Measurements from ENCODE around the gene ISYNA1. TPM values are rescaled to one million over a fixed set of nuclear protein-coding genes. Genes with fewer than 3 reads are reported as not detected.

Gene ISYNA1
- total RNA-seq, 1 experiment from 2014 or later: 129 TPM

- TSS peak; percentile 53 for BruUV-seq (replicated peaks)
- no peak for TF ChIP-seq CTCF (conservative IDR thresholded peaks at IDR 0.05)
- TF ChIP-seq EZH2 (IDR thresholded peaks at IDR 0.05; ENCODE audit: low read depth): no peak
- peak overlapping the region; percentile 86 for H3K4me2 ChIP-seq
- H3K27ac ChIP-seq: peak overlapping the region; percentile 73
- H3K36me3 ChIP-seq (ENCODE audit: low read depth): peaks cover 28% of the 10 kb centered on the region
- H2AFZ ChIP-seq: no peak overlapping the region
- intact Hi-C loops (cut with micrococcal nuclease; ENCODE audit: unreplicated experiment): loop anchor here (1.0 kb wide), 1 partner anchor 37 kb away; no protein-coding TSS in a partner anchor
- peaks cover 33% of the 10 kb centered on the region for H4K20me1 ChIP-seq (ENCODE audit: insufficient read depth)
- H3K9me3 ChIP-seq (ENCODE audit: insufficient read depth, low read depth): no peaks in the 10 kb centered on the region
- H3K4me1 ChIP-seq (replicated peaks; ENCODE audit: insufficient read depth): peaks cover 15% of the 10 kb centered on the region
- H3K4me3 ChIP-seq: peak overlapping the region; percentile 91
- peak in 1 of 2 experiments; percentile 48 for DNase-seq
- H3K79me2 ChIP-seq (ENCODE audit: low read depth): peaks cover 31% of the 10 kb centered on the region
- H3K9me2 ChIP-seq (ENCODE audit: insufficient read depth): no peaks in the 10 kb centered on the region
- peaks cover 59% of the 10 kb centered on the region for H3F3A ChIP-seq (ENCODE audit: insufficient read depth, low read depth)
- POLR2A ChIA-PET (ENCODE audit: unreplicated experiment): interaction anchor here (1.1 kb wide), 1 partner anchor 58 kb away, joined by 13 read pairs; no protein-coding TSS in a partner anchor
- no peaks in the 10 kb centered on the region for H3K27me3 ChIP-seq (ENCODE audit: insufficient read depth, low read depth)
- CTCF ChIA-PET: interaction anchor here (0.5 to 1.1 kb wide), 5 partner anchors 12 to 189 kb away, joined by 3 to 9 read pairs (median 5); no protein-coding TSS in a partner anchor
Measured at GRCh38 chr19:18386543-18387271, 51.2 kb downstream of the ISYNA1 start.

- Histone ChIP-seq H3K79me2 (ENCODE audit: low read depth) (peaks cover 31% of the 10 kb centered on the region), H3K4me3 (peak within 1 kb of the TSS; percentile 91), H3K9me3 (ENCODE audit: insufficient read depth, low read depth) (no peaks in the 10 kb centered on the region), H3K27ac (peak within 1 kb of the TSS; percentile 73), H2AFZ (no peak within 1 kb of the TSS), H3K9me2 (ENCODE audit: insufficient read depth) (no peaks in the 10 kb centered on the region), H3F3A (ENCODE audit: insufficient read depth, low read depth) (peaks cover 54% of the 10 kb centered on the region), H3K27me3 (ENCODE audit: insufficient read depth, low read depth) (no peaks in the 10 kb centered on the region), H3K4me1 (replicated peaks; ENCODE audit: insufficient read depth) (peaks cover 16% of the 10 kb centered on the region), H3K4me2 (peak within 1 kb of the TSS; percentile 86), H3K36me3 (ENCODE audit: low read depth) (peaks cover 28% of the 10 kb centered on the region), H4K20me1 (ENCODE audit: insufficient read depth) (peaks cover 33% of the 10 kb centered on the region)
- DNase-seq: peak; percentile 85 to 86
- POLR2A ChIA-PET (ENCODE audit: unreplicated experiment): interaction anchor here (0.5 to 1.1 kb wide), 6 partner anchors 13 to 177 kb away, joined by 3 to 13 read pairs (median 6); no protein-coding TSS in a partner anchor
- intact Hi-C loops (cut with micrococcal nuclease; ENCODE audit: unreplicated experiment): loop anchor here (1.0 kb wide), 1 partner anchor 37 kb away; no protein-coding TSS in a partner anchor
- CTCF ChIA-PET: interaction anchor here (0.5 to 0.8 kb wide), 4 partner anchors 17 to 606 kb away, joined by 3 to 9 read pairs (median 4); no protein-coding TSS in a partner anchor
- peak; percentile 96 for TF ChIP-seq CTCF (conservative IDR thresholded peaks at IDR 0.05)
- TF ChIP-seq EZH2 (IDR thresholded peaks at IDR 0.05; ENCODE audit: low read depth): no peak
- TSS peak; percentile 82 for BruUV-seq (replicated peaks)
Measured at GRCh38 chr19:18385675-18386542, 52.0 kb downstream of the ISYNA1 start, which contains the start of gene GDF15. Gene GDF15, plus strand, starts transcription at chr19:18386158. Its CDS starts 32 bp downstream, at chr19:18386190.

GRCh38 chr19:18385359-18385674 lies 52.6 kb downstream of the ISYNA1 start:
- peaks cover 33% of the 10 kb centered on the region for H4K20me1 ChIP-seq (ENCODE audit: insufficient read depth)
- H3F3A ChIP-seq (ENCODE audit: insufficient read depth, low read depth): peaks cover 54% of the 10 kb centered on the region
- H3K36me3 ChIP-seq (ENCODE audit: low read depth): peaks cover 28% of the 10 kb centered on the region
- H3K4me2 ChIP-seq: peak overlapping the region; percentile 86
- peaks cover 21% of the 10 kb centered on the region for H3K4me1 ChIP-seq (replicated peaks; ENCODE audit: insufficient read depth)
- H2AFZ ChIP-seq: no peak overlapping the region
- no peak for TF ChIP-seq EZH2 (IDR thresholded peaks at IDR 0.05; ENCODE audit: low read depth)
- peaks cover 31% of the 10 kb centered on the region for H3K79me2 ChIP-seq (ENCODE audit: low read depth)
- intact Hi-C loops (cut with micrococcal nuclease; ENCODE audit: unreplicated experiment): no loop called here
- no peak for DNase-seq
- peak overlapping the region; percentile 91; the same call in 1 of the 2 replicates for H3K4me3 ChIP-seq
- POLR2A ChIA-PET (ENCODE audit: unreplicated experiment): interaction anchor here (0.5 to 1.1 kb wide), 6 partner anchors 14 to 177 kb away, joined by 3 to 13 read pairs (median 6); no protein-coding TSS in a partner anchor
- CTCF ChIA-PET: interaction anchor here (0.5 to 0.8 kb wide), 4 partner anchors 17 to 607 kb away, joined by 3 to 9 read pairs (median 4); no protein-coding TSS in a partner anchor
- no peaks in the 10 kb centered on the region for H3K27me3 ChIP-seq (ENCODE audit: insufficient read depth, low read depth)
- H3K9me3 ChIP-seq (ENCODE audit: insufficient read depth, low read depth): no peaks in the 10 kb centered on the region
- BruUV-seq (replicated peaks): no TSS peak
- H3K27ac ChIP-seq: peak overlapping the region; percentile 58
- H3K9me2 ChIP-seq (ENCODE audit: insufficient read depth): no peaks in the 10 kb centered on the region
